A673 (cell line): ENCODE data around the gene INPP5A.

Experiments
- EZH2 ChIP-seq: fragments of 200-600 bp; sonication (generic); IDR thresholded peaks from 2 replicates; pipeline ENCODE4 v1.6.1; 2017; ENCODE audit warnings: borderline replicate concordance, low read depth, mild to moderate bottlenecking, mixed read lengths, antibody characterized with exemption, low read length; ENCODE audit not compliant: poor library complexity, severe bottlenecking
- TF ChIP-seq, protein P1 (sequence below): fragments of 300-800, 200-600 bp; sonication (generic); conservative IDR thresholded peaks from 2 replicates; pipeline ENCODE4 v1.5.1; 2017; ENCODE audit warnings: low read depth, mild to moderate bottlenecking, antibody characterized with exemption, low read length, moderate library complexity, mixed read lengths

DNA sequence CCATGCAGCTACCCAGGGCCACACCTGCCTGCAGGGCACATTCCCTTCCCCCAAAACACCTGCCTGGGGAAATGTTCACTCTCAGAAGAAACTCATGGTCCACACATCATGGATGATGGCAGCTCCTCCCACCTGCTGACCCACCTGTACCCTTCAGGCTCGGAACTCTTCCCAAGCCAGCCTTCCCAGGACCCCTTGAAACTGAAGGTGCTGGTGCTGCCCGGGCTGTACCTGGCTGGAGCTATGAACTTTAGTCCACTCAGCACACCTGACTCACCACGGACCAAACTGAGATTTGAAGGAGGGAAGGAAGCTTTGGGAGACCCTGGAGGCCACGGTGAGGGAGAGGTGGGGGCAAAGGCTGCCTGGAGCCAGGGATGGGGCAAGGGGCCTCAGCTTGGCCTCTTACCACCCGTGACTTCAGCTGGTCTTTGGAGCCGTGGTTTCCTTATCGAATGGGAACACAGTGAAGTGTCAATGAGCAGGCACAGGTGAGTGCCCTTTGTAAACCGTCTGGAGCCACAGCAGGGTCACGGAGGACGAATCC lies 30.1 kb upstream of the INPP5A start:
- TF ChIP-seq EZH2: no peak
- TF ChIP-seq, protein P1, sequence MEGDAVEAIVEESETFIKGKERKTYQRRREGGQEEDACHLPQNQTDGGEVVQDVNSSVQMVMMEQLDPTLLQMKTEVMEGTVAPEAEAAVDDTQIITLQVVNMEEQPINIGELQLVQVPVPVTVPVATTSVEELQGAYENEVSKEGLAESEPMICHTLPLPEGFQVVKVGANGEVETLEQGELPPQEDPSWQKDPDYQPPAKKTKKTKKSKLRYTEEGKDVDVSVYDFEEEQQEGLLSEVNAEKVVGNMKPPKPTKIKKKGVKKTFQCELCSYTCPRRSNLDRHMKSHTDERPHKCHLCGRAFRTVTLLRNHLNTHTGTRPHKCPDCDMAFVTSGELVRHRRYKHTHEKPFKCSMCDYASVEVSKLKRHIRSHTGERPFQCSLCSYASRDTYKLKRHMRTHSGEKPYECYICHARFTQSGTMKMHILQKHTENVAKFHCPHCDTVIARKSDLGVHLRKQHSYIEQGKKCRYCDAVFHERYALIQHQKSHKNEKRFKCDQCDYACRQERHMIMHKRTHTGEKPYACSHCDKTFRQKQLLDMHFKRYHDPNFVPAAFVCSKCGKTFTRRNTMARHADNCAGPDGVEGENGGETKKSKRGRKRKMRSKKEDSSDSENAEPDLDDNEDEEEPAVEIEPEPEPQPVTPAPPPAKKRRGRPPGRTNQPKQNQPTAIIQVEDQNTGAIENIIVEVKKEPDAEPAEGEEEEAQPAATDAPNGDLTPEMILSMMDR: no peak
